DND-41 (cell line): Measurements from ENCODE around the gene CHM.
"Not testable (repeated sequence)": the region's sequence is repeated elsewhere in the genome, so short reads cannot be mapped to it uniquely, and the experiment has no call there.

Experiments
- ATAC-seq: fragments of 200-7000 bp; cut with Tn5 transposase; 3 replicates; pipeline ENCODE4 v1.9.1; 2021; ENCODE audit warnings: low read depth; ENCODE audit not compliant: insufficient read depth
- DNase-seq: peaks from one replicate; pipeline ENCODE4 v3.0.0-alpha.2; 2020
- H2AFZ ChIP-seq: 2 replicates; pipeline ENCODE4 v1.6.0; 2012; ENCODE audit warnings: low read depth, low read length
- H3K27ac ChIP-seq: 2 replicates; pipeline ENCODE4 v1.5.1; 2012; ENCODE audit warnings: low read length, inconsistent platforms
- H3K27me3 ChIP-seq: fragments of 200-600 bp; sonication (generic); 2 replicates; pipeline ENCODE4 v1.6.0; 2012; ENCODE audit warnings: low read length, mild to moderate bottlenecking, inconsistent platforms; ENCODE audit not compliant: insufficient read depth, poor library complexity
- H3K36me3 ChIP-seq: 2 replicates; pipeline ENCODE4 v1.5.1; 2012; ENCODE audit warnings: low read length, inconsistent platforms; ENCODE audit not compliant: insufficient read depth
- H3K4me1 ChIP-seq: 2 replicates; pipeline ENCODE4 v1.5.1; 2012; ENCODE audit warnings: mild to moderate bottlenecking, low read length; ENCODE audit not compliant: insufficient read depth
- H3K4me2 ChIP-seq: 2 replicates; pipeline ENCODE4 v1.6.0; 2012; ENCODE audit warnings: mild to moderate bottlenecking, moderate library complexity, low read length, inconsistent platforms; ENCODE audit not compliant: insufficient read depth
- H3K4me3 ChIP-seq, 2 experiments: fragments of 200-600 bp in 1 of 2; shearing (Covaris generic) in 1 of 2; 2 replicates each; pipeline ENCODE4 v1.5.1; 2012 to 2016; ENCODE audit warnings: inconsistent platforms in 2 of 2, low read length in 2 of 2, mild to moderate bottlenecking in 2 of 2, low read depth in 1 of 2, moderate library complexity in 1 of 2
- H3K79me2 ChIP-seq: 2 replicates; pipeline ENCODE4 v1.6.0; 2012; ENCODE audit warnings: low read length, inconsistent platforms; ENCODE audit not compliant: insufficient read depth
- H3K9ac ChIP-seq: 2 replicates; pipeline ENCODE4 v1.6.0; 2012; ENCODE audit warnings: low read depth, mild to moderate bottlenecking, inconsistent platforms, low read length, moderate library complexity
- H3K9me3 ChIP-seq: 2 replicates; pipeline ENCODE4 v1.5.1; 2012; ENCODE audit warnings: low read length, moderate library complexity, mild to moderate bottlenecking, inconsistent platforms; ENCODE audit not compliant: insufficient read depth, severe bottlenecking
- H4K20me1 ChIP-seq: 2 replicates; pipeline ENCODE4 v1.6.0; 2012; ENCODE audit warnings: low read length; ENCODE audit not compliant: insufficient read depth
- EZH2 ChIP-seq: IDR thresholded peaks from 3 replicates; pipeline ENCODE4 v1.6.1; 2012; ENCODE audit warnings: borderline replicate concordance, low read depth, mild to moderate bottlenecking, moderate library complexity, low read length, inconsistent platforms; ENCODE audit not compliant: severe bottlenecking
- TF ChIP-seq, protein P1 (sequence below): IDR thresholded peaks from 2 replicates; pipeline ENCODE4 v1.5.1; 2012; ENCODE audit warnings: borderline replicate concordance, low read length, moderate library complexity, mild to moderate bottlenecking; ENCODE audit not compliant: poor library complexity, severe bottlenecking; ENCODE audit errors: extremely low read depth

Gene CHM

DNA sequence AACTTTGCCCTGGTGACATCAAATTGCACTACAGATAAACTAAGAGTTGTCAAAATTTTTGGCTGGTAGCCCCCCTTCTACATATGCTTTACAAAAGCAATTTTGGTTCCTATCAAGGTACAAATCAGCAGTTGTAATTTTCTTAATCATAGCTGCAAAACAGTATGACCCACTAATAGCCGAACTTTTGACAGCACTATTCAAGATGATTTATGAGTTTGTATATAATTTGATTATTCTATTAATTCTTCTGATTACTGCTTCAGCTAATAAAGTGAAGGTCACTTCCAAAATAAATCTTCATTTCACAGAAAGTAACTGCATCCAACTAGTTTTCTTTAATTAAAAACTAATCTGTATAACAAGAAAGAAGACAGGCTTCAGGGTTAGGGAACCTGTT is 119.6 kb downstream of the CHM start:
- Histone ChIP-seq H3K27me3 (no peaks in the 10 kb centered on the region), H3K4me1 (no peaks in the 10 kb centered on the region), H3K79me2 (no peaks in the 10 kb centered on the region), H2AFZ (no peak overlapping the region), H3K36me3 (no peaks in the 10 kb centered on the region), H4K20me1 (no peaks in the 10 kb centered on the region), H3K27ac (no peak overlapping the region), H3K4me3 (no peak overlapping the region), H3K9ac (no peak overlapping the region), H3K4me2 (no peak overlapping the region), H3K9me3 (no peaks in the 10 kb centered on the region)
- TF ChIP-seq, protein P1, sequence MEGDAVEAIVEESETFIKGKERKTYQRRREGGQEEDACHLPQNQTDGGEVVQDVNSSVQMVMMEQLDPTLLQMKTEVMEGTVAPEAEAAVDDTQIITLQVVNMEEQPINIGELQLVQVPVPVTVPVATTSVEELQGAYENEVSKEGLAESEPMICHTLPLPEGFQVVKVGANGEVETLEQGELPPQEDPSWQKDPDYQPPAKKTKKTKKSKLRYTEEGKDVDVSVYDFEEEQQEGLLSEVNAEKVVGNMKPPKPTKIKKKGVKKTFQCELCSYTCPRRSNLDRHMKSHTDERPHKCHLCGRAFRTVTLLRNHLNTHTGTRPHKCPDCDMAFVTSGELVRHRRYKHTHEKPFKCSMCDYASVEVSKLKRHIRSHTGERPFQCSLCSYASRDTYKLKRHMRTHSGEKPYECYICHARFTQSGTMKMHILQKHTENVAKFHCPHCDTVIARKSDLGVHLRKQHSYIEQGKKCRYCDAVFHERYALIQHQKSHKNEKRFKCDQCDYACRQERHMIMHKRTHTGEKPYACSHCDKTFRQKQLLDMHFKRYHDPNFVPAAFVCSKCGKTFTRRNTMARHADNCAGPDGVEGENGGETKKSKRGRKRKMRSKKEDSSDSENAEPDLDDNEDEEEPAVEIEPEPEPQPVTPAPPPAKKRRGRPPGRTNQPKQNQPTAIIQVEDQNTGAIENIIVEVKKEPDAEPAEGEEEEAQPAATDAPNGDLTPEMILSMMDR: no peak
- no peak for TF ChIP-seq EZH2
- ATAC-seq (no peak), DNase-seq (no peak)

DNA sequence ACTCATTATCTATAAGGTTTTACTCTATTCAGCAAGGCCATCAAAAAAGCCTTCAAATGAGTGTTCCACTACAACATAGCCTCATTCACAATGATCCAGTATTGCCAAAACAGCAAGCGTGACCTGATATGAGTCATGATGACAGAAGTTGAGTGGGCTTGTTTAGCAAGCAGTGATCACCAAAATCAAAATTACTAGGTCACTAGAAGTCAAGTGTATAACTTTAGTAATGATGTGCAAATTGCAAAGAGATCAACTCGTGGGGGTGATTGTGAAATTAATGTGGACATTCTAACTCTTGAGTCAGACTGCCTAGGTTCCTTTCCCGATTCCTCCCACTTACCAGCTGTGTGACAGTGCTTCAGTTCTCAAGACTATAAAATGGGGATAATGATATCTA is 124.5 kb downstream of the CHM start:
- H3K79me2 ChIP-seq: no peaks in the 10 kb centered on the region; the same call in 1 of the 2 replicates
- no peaks in the 10 kb centered on the region for H3K9me3 ChIP-seq
- ATAC-seq (no peak), DNase-seq (no peak)
- no peak overlapping the region for H3K27ac ChIP-seq
- TF ChIP-seq, protein P1: no peak
- TF ChIP-seq EZH2: no peak
- H3K9ac ChIP-seq: no peak overlapping the region
- no peak overlapping the region for H2AFZ ChIP-seq
- peaks cover 2% of the 10 kb centered on the region; the same call in 1 of the 2 replicates for H3K36me3 ChIP-seq
- H3K27me3 ChIP-seq: no peaks in the 10 kb centered on the region
- H4K20me1 ChIP-seq: no peaks in the 10 kb centered on the region
- no peaks in the 10 kb centered on the region for H3K4me1 ChIP-seq
- no peak overlapping the region for H3K4me3 ChIP-seq
- no peak overlapping the region for H3K4me2 ChIP-seq

DNA sequence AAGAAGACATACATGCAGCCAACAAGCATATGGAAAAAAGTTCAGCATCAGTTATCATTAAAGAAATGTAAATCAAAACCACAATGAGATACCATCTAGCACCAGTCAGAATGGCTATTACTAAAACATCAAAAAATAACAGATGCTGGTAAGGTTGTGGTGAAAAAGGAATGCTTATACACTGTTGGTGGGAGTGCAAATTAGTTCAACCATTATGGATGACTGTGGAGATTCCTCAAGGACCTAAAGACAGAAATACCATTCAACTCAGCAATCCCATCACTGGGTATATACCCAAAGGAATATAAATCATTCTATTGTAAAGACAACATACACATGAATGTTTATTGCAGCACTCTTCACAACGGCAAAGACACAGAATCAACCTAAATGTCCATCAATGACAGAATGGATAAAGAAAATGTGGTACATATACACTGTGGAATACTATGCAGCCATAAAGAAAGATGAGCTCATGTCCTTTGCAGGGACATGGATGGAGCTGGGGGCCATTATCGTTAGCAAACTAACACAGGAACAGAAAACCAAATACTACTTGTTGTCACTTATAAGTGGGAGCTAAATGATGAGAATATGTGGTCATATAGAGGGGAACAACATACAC is 130.6 kb downstream of the CHM start:
- not testable (repeated sequence) for H3K4me3 ChIP-seq, H3K4me1 ChIP-seq, H3K27ac ChIP-seq, H3K27me3 ChIP-seq, H3K9me3 ChIP-seq, H3K4me2 ChIP-seq, H3K36me3 ChIP-seq, ATAC-seq, DNase-seq, H2AFZ ChIP-seq, H3K79me2 ChIP-seq, H3K9ac ChIP-seq, H4K20me1 ChIP-seq

DNA sequence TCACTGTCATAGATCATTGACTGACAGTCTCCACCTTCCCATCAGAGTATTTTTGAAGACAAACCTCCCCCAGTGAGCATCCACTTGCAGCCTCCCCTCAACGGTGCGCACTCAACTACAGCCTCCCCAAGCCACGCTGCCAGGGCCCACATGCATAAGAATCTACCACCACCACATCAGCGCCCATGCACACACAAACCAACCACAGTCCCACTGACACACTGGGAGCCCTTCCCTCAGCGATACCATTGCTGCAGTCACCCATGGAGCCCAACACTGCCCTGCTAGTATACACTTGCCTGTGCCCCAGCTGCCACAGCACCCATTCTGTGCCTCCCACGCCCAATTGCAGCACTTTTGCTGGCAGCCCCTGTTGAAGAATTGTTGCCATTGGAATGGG is 132.9 kb downstream of the CHM start:
- no peak overlapping the region for H3K9ac ChIP-seq
- H3K27me3 ChIP-seq: no peaks in the 10 kb centered on the region
- H3K9me3 ChIP-seq: no peaks in the 10 kb centered on the region
- H3K79me2 ChIP-seq: no peaks in the 10 kb centered on the region
- H2AFZ ChIP-seq: no peak overlapping the region
- no peaks in the 10 kb centered on the region for H3K36me3 ChIP-seq
- no peaks in the 10 kb centered on the region for H4K20me1 ChIP-seq
- ATAC-seq (no peak), DNase-seq (no peak)
- H3K4me3 ChIP-seq: no peak overlapping the region
- no peak for TF ChIP-seq EZH2
- TF ChIP-seq, protein P1: no peak
- no peak overlapping the region for H3K4me2 ChIP-seq
- no peak overlapping the region for H3K27ac ChIP-seq
- H3K4me1 ChIP-seq: no peaks in the 10 kb centered on the region
